ENCODE results near the gene UVRAG.

DNA sequence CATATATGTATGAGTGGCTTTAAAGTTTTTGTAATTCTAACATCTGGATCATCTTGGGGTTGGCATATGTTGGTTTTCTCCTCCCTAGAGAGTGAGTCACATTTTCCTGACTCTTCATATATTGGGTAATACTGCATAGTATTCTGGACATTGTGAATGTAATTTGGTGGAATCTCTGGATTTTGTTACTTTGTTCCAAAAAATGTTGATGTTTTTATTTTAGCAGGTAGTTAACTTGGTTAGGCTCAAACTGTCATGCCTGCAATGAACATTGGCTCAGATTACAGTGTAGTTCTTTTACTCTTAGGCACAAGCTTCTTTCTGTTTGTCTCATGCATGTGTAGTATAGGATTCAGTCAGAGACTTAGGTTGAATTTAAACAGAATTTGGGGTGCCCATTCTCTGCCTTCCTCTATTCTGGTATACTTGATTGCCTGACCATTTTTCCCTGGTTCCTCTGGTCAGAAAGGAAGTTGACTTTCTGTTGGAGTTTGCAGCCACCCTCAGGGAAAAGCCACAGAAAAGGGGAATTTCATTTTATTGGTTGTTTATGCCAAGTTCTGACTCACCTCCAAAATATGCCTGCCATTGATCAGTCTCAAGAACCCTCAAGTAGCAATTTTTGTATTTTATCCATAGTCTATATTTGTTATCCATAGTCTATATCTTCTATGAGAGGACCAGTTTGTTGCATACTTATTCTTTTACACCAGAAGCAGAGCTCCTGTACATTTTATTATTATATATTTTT lies 151.7 kb downstream of the UVRAG start:
- no peak for TF ChIP-seq EZH2phosphoT487 (conservative IDR thresholded peaks at IDR 0.05; ENCODE audit: low read length)
- TF ChIP-seq, protein P1, sequence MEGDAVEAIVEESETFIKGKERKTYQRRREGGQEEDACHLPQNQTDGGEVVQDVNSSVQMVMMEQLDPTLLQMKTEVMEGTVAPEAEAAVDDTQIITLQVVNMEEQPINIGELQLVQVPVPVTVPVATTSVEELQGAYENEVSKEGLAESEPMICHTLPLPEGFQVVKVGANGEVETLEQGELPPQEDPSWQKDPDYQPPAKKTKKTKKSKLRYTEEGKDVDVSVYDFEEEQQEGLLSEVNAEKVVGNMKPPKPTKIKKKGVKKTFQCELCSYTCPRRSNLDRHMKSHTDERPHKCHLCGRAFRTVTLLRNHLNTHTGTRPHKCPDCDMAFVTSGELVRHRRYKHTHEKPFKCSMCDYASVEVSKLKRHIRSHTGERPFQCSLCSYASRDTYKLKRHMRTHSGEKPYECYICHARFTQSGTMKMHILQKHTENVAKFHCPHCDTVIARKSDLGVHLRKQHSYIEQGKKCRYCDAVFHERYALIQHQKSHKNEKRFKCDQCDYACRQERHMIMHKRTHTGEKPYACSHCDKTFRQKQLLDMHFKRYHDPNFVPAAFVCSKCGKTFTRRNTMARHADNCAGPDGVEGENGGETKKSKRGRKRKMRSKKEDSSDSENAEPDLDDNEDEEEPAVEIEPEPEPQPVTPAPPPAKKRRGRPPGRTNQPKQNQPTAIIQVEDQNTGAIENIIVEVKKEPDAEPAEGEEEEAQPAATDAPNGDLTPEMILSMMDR (IDR thresholded peaks at IDR 0.05; ENCODE audit: insufficient read depth, low read length, poor library complexity, severe bottlenecking) = no peak
